PFSK-1 (cell line): Measurements from ENCODE around the gene SHISAL1.

Source experiments
- FOXP2 ChIP-seq: optimal IDR thresholded peaks from 2 replicates; pipeline ENCODE3; 2011; ENCODE audit warnings: borderline replicate concordance, control low read depth, inconsistent platforms; ENCODE audit not compliant: insufficient read depth; ENCODE audit errors: extremely low read length, extremely low read depth
- POLR2AphosphoS5 ChIP-seq: IDR thresholded peaks from 2 replicates; pipeline ENCODE4 v1.6.1; 2012; ENCODE audit warnings: low read depth, mild to moderate bottlenecking, control low read depth, low read length, moderate library complexity
- SIN3A ChIP-seq: IDR thresholded peaks from 2 replicates; pipeline ENCODE4 v1.6.1; 2012; ENCODE audit warnings: mild to moderate bottlenecking, low read length, moderate library complexity, borderline replicate concordance; ENCODE audit not compliant: insufficient read depth
- TAF1 ChIP-seq: IDR thresholded peaks from 2 replicates; pipeline ENCODE4 v1.6.1; 2012; ENCODE audit warnings: low read length, control low read depth, borderline replicate concordance; ENCODE audit not compliant: insufficient read depth
- TF ChIP-seq, protein P1 (sequence below), 2 experiments: IDR thresholded peaks; 2 replicates each; pipeline versions ENCODE4 v1.6.1 to v1.8.0; 2011 to 2012; ENCODE audit warnings: low read depth in 2 of 2, low read length in 2 of 2, control low read depth in 1 of 2, inconsistent platforms in 1 of 2, mild to moderate bottlenecking in 1 of 2, moderate library complexity in 1 of 2; ENCODE audit not compliant: insufficient read depth in 1 of 2

SHISAL1 gene

DNA sequence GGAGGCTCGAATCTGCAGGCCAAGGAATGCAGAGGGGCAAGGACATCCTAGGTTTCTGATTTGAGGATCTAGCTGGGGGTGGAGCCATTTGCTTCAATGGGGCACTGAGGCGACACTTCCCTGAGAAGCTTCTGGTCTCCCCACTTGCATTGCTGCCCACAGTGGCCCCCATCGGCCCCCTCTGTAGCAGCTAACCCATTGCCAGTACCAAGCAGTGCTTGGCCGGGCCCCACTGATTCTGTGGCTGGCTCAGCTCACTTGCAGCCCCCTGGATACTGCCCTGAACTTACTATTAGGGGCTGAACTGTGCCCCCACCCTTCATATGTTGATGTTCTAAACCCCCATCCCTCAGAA lies 42.9 kb upstream of the SHISAL1 start:
- TF ChIP-seq, protein P1, sequence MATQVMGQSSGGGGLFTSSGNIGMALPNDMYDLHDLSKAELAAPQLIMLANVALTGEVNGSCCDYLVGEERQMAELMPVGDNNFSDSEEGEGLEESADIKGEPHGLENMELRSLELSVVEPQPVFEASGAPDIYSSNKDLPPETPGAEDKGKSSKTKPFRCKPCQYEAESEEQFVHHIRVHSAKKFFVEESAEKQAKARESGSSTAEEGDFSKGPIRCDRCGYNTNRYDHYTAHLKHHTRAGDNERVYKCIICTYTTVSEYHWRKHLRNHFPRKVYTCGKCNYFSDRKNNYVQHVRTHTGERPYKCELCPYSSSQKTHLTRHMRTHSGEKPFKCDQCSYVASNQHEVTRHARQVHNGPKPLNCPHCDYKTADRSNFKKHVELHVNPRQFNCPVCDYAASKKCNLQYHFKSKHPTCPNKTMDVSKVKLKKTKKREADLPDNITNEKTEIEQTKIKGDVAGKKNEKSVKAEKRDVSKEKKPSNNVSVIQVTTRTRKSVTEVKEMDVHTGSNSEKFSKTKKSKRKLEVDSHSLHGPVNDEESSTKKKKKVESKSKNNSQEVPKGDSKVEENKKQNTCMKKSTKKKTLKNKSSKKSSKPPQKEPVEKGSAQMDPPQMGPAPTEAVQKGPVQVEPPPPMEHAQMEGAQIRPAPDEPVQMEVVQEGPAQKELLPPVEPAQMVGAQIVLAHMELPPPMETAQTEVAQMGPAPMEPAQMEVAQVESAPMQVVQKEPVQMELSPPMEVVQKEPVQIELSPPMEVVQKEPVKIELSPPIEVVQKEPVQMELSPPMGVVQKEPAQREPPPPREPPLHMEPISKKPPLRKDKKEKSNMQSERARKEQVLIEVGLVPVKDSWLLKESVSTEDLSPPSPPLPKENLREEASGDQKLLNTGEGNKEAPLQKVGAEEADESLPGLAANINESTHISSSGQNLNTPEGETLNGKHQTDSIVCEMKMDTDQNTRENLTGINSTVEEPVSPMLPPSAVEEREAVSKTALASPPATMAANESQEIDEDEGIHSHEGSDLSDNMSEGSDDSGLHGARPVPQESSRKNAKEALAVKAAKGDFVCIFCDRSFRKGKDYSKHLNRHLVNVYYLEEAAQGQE (IDR thresholded peaks at IDR 0.05; ENCODE audit: insufficient read depth in 1 of 2, low read depth in 2 of 2, low read length in 2 of 2) = no peak
- TF ChIP-seq SIN3A (no peak), FOXP2 (no peak), TAF1 (no peak), POLR2AphosphoS5 (no peak)

DNA sequence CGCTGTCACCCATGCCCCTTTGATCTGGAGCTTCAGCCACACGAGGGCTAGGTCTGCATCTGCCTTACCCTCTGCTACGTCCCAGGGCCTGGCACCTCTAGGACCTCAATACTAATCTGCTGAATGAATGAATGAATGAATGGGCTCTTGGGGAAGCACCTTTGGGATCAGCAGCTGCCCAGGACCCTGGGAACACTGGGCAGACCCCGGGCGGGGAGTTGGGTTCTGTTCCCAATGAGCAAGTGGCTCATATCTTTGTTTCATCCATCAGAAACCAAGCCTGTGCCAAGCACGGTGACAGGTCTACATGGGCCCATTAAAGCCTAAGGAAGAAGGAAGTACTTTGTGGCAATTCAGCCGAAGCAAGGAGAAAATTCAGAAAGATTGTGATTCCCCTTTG lies 41.5 kb upstream of the SHISAL1 start:
- TF ChIP-seq TAF1 = no peak
- TF ChIP-seq, protein P1 (IDR thresholded peaks at IDR 0.05; ENCODE audit: insufficient read depth in 1 of 2, low read depth in 2 of 2, low read length in 2 of 2) = no peak

DNA sequence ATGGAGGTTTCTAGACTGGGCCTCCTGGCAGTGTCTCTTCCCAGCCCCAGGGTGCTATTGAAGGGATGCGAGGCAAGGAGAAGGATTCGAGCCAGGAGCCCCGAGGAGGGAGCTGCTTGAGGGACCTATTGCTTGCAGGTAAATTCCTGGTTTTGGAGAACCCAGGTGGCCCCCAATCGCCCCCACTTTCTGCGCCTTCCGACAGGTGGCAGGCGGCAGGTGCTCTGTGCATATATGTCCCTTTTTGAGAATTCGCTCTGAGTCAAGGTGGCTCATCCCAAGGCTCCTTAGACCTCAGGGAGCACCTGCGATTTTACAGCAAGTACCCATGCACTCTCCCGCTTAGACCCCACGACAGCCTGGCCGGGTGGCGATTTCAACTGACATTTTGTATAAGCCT lies 40.3 kb upstream of the SHISAL1 start:
- TF ChIP-seq, protein P1 (IDR thresholded peaks at IDR 0.05; ENCODE audit: insufficient read depth in 1 of 2, low read depth in 2 of 2, low read length in 2 of 2) = no peak
- no peak for TF ChIP-seq FOXP2
- TF ChIP-seq TAF1 = no peak
- TF ChIP-seq POLR2AphosphoS5 = no peak
- no peak for TF ChIP-seq SIN3A

DNA sequence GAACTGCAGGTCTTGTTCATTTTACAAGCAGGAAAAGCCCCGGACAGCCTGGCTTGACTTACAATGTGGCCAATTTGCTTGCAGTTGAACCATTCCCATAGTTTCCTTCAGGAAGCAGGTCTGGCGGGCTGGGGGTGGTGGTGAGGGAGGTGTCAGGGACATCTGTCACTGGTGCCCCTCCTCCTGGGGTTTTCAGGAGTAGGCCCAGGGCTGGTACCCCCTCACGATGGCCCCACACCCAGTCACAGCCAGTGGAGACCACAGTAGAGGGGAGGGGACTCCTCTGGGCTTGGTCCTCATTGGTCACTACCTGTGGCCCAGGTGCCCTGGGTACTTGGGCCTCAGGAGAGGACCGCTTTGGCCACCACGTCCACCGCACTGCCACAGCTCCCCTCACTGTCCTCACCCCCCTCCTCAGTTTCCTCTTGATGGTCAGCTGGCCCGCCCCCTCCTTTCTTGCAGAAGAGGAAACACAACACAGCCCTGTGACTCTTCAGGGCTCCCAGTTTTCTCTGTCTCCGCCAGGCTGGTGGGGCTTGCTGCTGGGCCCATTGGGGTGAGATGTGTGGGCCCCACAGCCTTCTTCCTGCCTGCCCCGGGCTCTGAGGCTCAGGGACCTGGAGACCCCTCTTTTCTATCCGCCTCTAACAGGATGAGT lies 39.8 kb upstream of the SHISAL1 start:
- TF ChIP-seq, protein P1 (IDR thresholded peaks at IDR 0.05; ENCODE audit: insufficient read depth in 1 of 2, low read depth in 2 of 2, low read length in 2 of 2) = no peak
- TF ChIP-seq SIN3A (no peak), TAF1 (no peak), POLR2AphosphoS5 (no peak), FOXP2 (no peak)

DNA sequence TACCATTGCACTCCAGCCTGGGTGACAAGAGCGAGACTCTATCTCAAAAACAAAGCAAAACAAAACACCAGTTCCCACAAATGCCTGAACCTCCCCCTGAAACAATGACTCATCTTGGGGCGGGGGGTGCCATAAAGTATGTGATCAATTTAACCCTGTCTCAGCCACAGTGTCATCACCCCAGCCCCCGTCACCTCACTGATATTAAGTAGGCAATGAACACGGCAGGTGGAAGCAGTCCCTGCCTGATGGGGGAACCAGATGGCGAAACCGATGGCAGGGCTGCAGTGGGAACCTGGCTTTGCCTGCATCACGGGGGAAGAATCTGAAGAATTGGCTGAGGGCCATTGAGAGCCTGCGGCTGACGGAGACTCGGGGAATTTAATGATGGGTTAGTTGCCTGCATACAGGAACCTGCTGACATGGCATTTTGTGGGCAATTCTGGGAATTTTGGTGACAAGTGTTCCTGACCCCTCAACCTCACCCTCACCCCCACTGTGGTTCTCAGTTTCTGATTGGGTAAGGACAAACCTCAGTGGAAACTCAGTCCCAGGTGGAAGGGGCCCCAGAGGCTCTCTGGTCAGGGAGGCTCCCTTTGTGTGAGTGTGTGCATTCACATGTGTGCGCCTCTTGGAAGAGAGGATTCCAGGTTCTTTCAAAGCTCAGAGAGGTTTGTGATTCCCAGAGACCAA lies 39.1 kb upstream of the SHISAL1 start:
- TF ChIP-seq, protein P1 (IDR thresholded peaks at IDR 0.05; ENCODE audit: insufficient read depth in 1 of 2, low read depth in 2 of 2, low read length in 2 of 2) = no peak
- TF ChIP-seq POLR2AphosphoS5 (no peak), SIN3A (no peak), TAF1 (no peak), FOXP2 (no peak)
